GM21786 (cell line): ENCODE results near the gene C19orf85.
"Not testable (repeated sequence)": the region's sequence is repeated elsewhere in the genome, so short reads cannot be mapped to it uniquely, and the experiment has no call there.

Source experiments
- ATAC-seq: cut with Tn5 transposase; IDR thresholded peaks from one replicate; pipeline ENCODE4 v1.9.1; 2021; ENCODE audit not compliant: unreplicated experiment

C19orf85 gene

GRCh38 chr19:55459950-55460657 is 4.4 kb downstream of the C19orf85 start:
- ATAC-seq: no peak

DNA sequence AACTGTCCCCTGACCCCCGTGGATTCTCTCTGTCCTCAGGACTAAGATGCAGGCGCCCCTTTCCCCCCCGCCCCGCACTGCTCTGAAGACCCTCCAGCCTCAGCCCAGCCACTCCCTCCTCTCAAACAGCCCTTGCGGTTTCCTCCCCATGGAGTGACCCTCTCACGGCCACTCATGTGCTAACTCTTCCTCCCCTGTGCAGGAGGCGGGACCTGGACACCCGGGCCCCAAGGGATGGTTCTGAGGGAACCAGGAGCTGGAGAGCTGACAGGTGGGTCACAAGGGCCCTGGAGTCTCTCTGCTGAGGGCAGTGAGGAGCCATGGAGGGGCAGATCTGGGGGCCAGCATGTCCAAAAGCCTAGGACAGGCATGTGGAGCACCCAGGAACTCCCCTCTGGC is 5.0 kb downstream of the C19orf85 start:
- ATAC-seq: no peak

DNA sequence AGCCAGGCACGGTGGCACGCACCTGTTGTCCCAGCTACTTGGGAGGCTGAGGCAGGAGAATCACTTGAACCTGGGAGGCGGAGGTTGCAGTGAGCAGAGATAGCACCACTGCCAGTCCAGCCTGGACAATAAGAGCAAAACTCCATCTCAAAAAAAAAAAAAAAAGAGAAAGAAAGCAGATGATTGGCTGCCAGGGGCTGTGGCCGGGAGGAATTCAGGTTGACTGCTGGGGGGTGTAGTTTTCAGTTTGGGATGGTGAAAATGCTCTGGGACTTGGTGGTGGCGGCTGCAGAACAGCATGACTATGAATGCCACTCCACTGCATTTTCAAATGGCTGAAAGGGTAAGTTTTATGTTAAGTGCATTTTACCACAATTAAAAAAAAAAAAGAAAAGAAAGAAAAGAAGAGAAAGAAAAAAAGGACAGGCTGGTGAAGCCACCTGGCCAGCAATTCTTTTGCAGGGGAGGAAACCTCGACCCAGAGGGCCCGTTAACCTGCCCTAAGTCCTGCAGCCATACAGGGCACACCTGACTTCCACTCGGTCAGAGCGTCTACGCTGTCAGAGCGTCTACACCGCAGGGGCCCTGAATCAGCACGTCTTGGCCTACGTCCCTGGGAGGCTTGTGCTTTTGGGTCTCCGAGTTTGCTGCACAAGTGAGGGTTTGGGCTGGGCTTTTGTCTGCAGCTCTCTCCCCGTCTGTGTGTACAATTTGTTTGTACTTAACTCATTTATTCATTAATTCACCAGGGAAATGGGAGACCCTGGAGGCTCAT is 6.7 kb downstream of the C19orf85 start:
- no peak for ATAC-seq

GRCh38 chr19:55456347-55456746 is 8.2 kb downstream of the C19orf85 start:
- no peak for ATAC-seq

DNA sequence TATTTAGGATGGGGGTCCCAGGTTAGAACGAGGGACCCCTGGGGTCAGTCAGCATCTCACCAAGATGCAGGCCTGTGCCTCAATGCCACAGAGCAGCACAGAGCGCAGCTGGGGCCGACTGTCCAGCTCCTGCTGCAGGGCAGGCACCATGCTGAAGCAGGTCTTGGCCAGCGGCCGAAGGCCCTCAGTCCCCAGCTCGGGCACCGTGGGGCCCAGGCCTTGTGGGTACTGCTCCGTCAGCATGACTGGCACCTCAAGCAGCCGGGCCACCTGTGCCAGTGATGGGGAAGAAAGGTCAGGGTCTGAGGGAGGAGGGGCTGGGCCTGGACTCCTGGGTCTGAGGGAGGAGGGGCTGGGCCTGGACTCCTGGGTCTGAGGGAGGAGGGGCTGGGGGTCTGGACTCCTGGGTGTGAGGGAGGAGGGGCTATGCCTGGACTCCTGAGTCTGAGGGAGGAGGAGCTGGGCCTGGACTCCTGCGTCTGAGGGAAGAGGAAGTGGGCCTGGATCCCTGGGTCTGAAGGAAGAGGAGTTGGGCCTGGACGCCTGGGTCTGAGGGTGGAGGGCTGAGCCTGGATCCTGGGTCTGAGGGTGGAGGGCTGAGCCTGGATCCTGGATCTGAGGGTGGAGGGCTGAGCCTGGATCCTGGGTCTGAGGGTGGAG is 8.8 kb downstream of the C19orf85 start:
- no peak for ATAC-seq

DNA sequence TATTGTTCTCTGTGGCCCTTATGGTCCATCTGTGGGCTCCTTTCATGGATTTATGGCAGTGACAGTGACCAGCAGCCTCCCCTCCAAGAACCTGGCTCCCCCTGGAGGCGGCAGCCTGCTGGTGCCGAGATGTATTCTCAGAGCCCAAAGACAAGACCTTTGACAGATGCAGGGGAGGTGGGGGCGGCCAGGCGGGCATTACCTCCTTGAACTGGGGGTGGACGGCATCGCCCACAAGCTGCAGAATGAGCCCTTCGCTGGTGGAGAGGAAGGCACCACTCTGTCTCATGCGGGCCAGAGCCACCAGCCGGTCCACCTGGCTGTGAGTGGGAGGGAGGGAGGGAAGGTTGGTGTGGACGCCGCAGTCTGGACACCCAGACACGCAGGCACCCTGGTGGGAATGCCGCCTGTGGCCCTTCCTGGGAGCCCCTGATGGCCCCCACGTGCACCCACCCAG is 9.7 kb downstream of the C19orf85 start:
- no peak for ATAC-seq

- no peak for ATAC-seq
Measured at GRCh38 chr19:55453511-55454260, 10.9 kb downstream of the C19orf85 start.

DNA sequence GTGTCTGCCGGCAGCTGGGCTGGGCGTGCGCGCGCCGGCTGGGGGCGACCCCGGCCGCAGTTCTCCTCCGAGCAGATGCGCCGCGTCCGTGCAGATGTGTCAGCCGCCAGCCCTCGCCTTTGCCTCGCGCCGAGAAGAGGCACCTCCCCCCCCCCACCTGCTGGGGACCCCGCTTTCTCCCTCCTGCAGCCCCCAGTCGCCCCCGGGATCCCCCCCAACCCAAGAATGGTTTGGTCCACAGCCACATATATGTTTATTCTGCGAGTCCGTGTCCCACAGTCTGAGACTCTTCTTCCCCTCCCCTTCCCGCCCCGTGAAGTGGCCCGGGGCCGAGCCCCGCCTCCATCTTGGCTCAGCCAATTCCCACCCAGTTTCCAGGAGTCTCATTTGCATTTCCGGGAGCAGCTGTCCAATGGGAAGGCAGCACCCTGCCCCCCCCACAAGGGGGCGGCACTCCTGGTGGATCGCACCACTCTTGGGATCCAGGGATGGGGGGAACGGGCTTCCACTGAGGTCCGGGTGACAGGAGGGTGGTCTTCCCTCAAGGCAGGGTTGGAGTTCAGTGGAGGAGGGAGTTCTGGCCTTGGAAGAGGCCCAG is 11.7 kb downstream of the C19orf85 start:
- no peak for ATAC-seq

DNA sequence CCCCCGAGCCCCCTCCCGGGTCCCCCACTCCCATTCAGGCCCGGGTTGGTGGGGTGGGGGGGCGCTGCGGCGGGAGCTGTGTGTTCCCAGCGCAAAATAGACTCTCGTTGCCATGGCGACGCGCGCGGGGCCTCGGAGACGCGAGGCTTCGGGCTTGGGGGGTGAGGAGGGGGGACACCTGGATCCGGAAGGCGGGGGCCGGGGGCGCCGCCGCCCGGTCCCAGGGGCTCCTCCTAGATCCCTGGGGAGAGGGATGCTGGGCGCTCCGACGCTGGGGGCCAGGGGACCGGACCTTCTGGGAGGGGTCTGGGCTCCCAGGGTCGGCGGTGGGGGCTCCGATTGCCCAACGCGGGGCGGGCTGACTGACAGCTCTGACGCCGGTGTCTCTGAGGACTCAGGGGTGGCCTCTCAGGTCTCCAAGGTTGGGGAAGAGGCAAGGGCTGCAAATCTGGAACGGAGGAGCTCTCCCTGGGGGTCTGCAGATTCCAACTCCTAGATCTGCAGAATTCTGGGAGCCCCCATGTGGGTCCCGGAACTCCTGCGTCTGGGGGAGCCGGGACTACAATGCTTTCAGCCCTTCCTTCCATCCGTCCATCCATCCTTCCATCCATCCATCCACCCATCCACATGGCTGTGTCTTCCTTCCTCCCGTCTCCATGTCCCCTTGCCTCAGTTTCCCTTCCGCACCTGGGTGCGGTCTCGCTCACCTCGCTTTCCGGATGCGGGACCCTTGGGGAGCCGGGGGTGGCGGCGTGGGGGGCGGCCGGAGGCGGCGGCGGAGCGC is 12.4 kb downstream of the C19orf85 start:
- ATAC-seq: no peak

DNA sequence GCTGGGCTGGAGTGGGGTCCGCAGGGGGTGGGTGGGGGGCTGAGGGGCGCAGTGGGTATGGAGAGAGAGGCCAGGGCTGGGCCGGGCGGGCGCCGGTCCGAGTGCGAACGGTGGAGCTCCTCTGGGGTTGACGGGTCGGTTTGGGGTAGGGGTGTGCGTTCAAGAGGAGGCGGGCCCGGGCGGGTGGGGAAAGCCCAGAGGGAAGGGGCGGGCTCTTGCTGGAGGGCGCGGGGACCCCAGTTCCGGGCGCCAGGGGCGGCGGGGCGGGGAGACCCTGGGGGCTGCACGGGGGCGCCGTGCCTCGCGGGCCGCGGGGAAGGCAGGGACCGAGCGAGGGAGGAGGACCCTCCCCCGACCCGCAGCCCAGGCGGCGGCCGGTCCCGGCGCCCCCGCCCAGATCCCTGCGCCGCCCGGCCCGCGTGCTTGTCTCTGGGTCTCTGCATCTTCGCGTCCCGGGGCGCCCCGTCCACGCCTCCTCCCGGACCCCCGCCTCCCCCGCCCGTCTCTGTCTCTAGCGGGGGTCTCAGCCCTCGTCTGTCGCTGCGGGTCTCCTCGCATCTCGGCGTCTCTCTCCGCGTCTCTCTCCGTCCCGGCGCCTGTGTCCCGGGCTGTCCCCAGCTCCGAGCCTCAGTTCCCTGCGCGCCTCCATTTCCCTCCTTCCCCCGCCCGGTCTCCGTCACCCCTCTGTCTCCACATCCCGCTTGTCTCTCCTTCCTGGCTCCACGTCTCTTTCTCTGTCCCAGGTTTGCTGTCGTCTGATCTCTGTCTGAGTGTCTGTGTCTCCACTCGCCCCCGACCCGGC is 13.2 kb downstream of the C19orf85 start:
- no peak for ATAC-seq

GRCh38 chr19:55449469-55449868 is 15.1 kb downstream of the C19orf85 start:
- ATAC-seq: no peak

DNA sequence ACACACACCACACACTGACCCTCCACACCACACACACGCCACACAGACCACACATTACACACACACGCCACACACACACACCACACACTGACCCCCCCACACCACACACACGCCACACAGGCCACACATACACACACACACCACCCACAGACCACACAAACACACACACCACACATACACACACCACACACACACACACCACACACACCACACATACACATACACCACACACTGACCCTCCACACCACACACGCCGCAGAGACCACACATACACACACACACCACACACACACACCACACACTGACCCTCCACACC is 16.4 kb downstream of the C19orf85 start:
- ATAC-seq: not testable (repeated sequence)

- no peak for ATAC-seq
Measured at GRCh38 chr19:55447421-55448174, 17.0 kb downstream of the C19orf85 start.

DNA sequence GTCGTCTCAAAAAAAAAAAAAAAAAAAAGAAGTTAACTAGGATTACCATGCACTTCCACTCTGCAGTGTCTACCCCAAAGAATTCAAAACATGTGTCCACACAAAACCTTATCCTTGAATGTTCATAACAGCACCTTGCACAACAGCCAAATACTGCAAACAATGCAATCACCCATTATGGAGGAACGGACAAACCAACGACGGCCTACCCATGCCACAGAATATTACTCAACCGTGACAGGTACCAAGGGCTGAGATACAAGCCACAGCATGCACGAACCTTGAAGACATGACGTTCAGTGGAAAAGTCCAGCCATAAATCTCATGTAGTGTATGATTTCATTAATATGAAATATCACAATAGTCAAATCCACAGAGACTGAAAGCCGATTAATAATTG is 18.5 kb downstream of the C19orf85 start:
- ATAC-seq: no peak

- no peak for ATAC-seq
Measured at GRCh38 chr19:55444646-55445045, 19.9 kb downstream of the C19orf85 start.

- no peak for ATAC-seq
Measured at GRCh38 chr19:55443824-55444480, 20.6 kb downstream of the C19orf85 start.

DNA sequence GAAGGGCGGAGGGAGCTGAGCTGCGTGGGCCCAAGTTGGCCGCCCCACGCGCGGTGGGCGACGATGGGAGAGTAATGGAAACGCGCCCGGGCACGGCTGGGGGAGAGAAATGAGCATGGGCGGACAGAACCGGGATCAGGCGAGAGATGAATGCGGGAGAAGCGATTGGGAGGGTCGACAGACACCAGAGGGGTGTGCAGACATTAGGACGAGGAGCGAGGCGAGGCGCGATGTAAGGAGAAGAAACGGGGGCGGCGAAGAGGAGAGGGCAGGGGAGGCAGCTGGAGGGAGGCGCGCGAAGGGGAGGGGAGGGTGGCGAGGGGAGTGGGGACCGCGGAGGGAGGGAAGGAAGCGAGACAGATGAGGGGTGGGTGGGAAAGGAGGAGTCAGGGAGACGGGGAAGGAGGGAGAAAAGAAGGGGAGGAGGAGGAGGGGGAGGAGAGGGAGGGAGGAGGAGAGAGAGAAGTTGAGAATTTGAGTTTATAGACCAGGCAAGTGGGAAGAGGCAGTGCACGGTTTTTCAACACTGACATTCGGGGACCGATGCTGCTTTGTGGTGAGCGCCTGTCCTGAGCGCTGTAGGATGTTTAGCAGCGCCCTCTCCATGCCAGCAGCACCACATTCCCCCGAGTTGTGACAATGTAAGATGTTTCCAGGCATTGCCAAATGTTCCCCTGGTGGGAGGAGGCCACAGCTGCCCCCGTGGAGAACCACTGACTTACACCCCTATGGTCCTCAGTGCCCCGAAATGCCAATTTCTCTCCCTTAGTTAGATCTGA is 21.3 kb downstream of the C19orf85 start, which contains the start of gene SHISA7:
SHISA7 (minus strand) TSS at position 256 of the 779 bp plus-strand sequence. CDS start 437 bp downstream, outside the sequence.
- no peak for ATAC-seq
